Smooth muscle cell (in vitro differentiated cells): ENCODE data around the gene KRTAP5-6. TPM values are rescaled to one million over a fixed set of nuclear protein-coding genes. Genes with fewer than 3 reads are reported as not detected.
A peak's percentile ranks its signal among the peaks of the same experiment; 100 is the strongest.
"Not testable (repeated sequence)": the region's sequence is repeated elsewhere in the genome, so short reads cannot be mapped to it uniquely, and the experiment has no call there.

ENCODE experiments used
- DNase-seq: peaks from one replicate; lab custom pipeline; 2025; ENCODE audit not compliant: unreplicated experiment; lab: John Stamatoyannopoulos, UW
- H2AFZ ChIP-seq: fragments of 200-600 bp; sonication (generic); 2 replicates; pipeline ENCODE4 v1.6.0; 2016; ENCODE audit warnings: antibody characterized with exemption, low read depth, mild to moderate bottlenecking
- H3F3A ChIP-seq: fragments of 200-600 bp; sonication (generic); 2 replicates; pipeline ENCODE4 v1.6.0; 2017; ENCODE audit warnings: antibody characterized with exemption, low read depth
- H3K27ac ChIP-seq: fragments of 200-600 bp; sonication (generic); 2 replicates; pipeline ENCODE4 v1.5.1; 2016; ENCODE audit warnings: low read depth, mild to moderate bottlenecking
- H3K27me3 ChIP-seq: fragments of 200-600 bp; sonication (generic); 2 replicates; pipeline ENCODE4 v1.6.1; 2016; ENCODE audit warnings: low read depth, mild to moderate bottlenecking
- H3K36me3 ChIP-seq: fragments of 200-600 bp; sonication (generic); 2 replicates; pipeline ENCODE4 v1.5.1; 2016; ENCODE audit warnings: low read depth
- H3K4me1 ChIP-seq: fragments of 200-600 bp; sonication (generic); 2 replicates; pipeline ENCODE4 v1.5.1; 2016; ENCODE audit warnings: low read depth
- H3K4me2 ChIP-seq: fragments of 200-600 bp; sonication (generic); 2 replicates; pipeline ENCODE4 v1.6.0; 2016; ENCODE audit warnings: mild to moderate bottlenecking
- H3K4me3 ChIP-seq: fragments of 200-600 bp; sonication (generic); 2 replicates; pipeline ENCODE4 v1.5.1; 2016; ENCODE audit warnings: mild to moderate bottlenecking
- H3K79me2 ChIP-seq: fragments of 200-600 bp; sonication (generic); 2 replicates; pipeline ENCODE4 v1.6.0; 2016; ENCODE audit warnings: low read depth, mild to moderate bottlenecking
- H3K9ac ChIP-seq: fragments of 200-600 bp; sonication (generic); 2 replicates; pipeline ENCODE4 v1.6.0; 2016; ENCODE audit warnings: low read depth
- H3K9me3 ChIP-seq: fragments of 200-600 bp; sonication (generic); replicated peaks from 2 replicates; pipeline ENCODE4 v1.5.1; 2016; ENCODE audit warnings: low read depth
- H4K20me1 ChIP-seq: fragments of 200-600 bp; sonication (generic); 2 replicates; pipeline ENCODE4 v1.6.0; 2016; ENCODE audit warnings: low read depth
- WGBS: methylation state at CpG from one replicate; pipeline ENCODE4 v1.1.7; 2016; ENCODE audit warnings: low lambda C conversion rate; 5-methylcytosine and 5-hydroxymethylcytosine counted together
- polyA plus RNA-seq: library from polyadenylated mRNA; unstranded; fragments of >200 nt; fragmentation: Nextera tagmentation; extraction: Ambion mirVana; gene quantifications from 2 replicates; pipeline ENCODE4 v1.2.1, GENCODE V29; 2016
- total RNA-seq: library from RNA; depleted of rRNA; stranded (reverse); fragments of >200 nt; gene quantifications from 2 replicates; pipeline ENCODE4 v1.2.3, GENCODE V29; 2014
- TF ChIP-seq, protein P1 (sequence below): fragments of 200-600 bp; sonication (generic); IDR thresholded peaks from 2 replicates; pipeline ENCODE4 v1.5.1; 2017; ENCODE audit warnings: borderline replicate concordance, mild to moderate bottlenecking, antibody characterized with exemption; ENCODE audit not compliant: insufficient read depth, poor library complexity, severe bottlenecking

Gene KRTAP5-6
- total and polyA plus RNA-seq, 2 experiments from 2014 or later, result not detected

DNA sequence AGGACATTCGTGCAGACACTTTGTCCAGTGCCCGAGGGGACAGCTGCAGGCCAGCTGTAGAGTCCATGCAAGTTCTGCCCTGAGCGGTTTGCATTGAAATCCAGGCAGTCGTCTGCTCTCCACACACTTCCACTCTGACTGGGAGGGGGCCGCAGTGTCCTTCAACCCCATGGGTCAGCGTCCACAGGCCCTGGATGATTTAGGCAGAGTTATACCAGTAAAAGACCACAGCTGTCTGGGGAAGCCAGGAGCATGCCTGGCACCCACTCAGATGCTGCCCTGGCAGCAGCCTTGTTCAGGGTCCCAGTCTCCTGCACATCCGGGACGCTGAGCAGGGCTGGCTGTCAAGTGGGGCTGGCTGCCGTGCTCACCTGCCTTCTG is 40.9 kb upstream of the KRTAP5-6 start:
- H3K9me3 ChIP-seq, result no peaks in the 10 kb centered on the region
- 79% methylated on average over 9 of the region's 9 CpGs for WGBS
- peaks cover 7% of the 10 kb centered on the region for H3F3A ChIP-seq
- no peaks in the 10 kb centered on the region for H3K36me3 ChIP-seq
- no peak overlapping the region for H3K27ac ChIP-seq
- no peak overlapping the region for H3K4me3 ChIP-seq
- H4K20me1 ChIP-seq, result no peaks in the 10 kb centered on the region
- peak overlapping the region; percentile 36 for H3K4me2 ChIP-seq
- no peaks in the 10 kb centered on the region for H3K27me3 ChIP-seq
- H3K9ac ChIP-seq, result no peak overlapping the region
- TF ChIP-seq, protein P1, sequence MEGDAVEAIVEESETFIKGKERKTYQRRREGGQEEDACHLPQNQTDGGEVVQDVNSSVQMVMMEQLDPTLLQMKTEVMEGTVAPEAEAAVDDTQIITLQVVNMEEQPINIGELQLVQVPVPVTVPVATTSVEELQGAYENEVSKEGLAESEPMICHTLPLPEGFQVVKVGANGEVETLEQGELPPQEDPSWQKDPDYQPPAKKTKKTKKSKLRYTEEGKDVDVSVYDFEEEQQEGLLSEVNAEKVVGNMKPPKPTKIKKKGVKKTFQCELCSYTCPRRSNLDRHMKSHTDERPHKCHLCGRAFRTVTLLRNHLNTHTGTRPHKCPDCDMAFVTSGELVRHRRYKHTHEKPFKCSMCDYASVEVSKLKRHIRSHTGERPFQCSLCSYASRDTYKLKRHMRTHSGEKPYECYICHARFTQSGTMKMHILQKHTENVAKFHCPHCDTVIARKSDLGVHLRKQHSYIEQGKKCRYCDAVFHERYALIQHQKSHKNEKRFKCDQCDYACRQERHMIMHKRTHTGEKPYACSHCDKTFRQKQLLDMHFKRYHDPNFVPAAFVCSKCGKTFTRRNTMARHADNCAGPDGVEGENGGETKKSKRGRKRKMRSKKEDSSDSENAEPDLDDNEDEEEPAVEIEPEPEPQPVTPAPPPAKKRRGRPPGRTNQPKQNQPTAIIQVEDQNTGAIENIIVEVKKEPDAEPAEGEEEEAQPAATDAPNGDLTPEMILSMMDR, result no peak
- DNase-seq, result no peak
- H3K4me1 ChIP-seq, result peaks cover 10% of the 10 kb centered on the region
- H3K79me2 ChIP-seq, result no peaks in the 10 kb centered on the region
- H2AFZ ChIP-seq, result no peak overlapping the region

DNA sequence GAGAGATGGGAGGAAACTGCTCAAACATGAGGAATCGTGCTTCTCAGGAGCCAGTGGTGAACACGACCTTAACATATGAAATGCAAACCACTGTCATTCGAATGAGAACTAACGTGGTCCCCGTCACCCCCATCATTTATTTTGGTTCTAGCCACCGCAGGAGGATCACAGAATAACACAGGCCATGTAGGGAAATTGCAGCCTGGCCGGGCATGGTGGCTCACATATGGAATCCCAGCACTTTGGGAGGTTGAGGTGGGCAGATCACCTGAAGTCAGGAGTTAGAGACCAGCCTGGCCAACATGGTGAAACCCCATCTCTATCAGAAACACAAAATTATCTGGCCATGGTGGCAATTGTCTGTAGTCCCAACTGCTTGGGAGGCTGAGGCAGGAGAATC is 40.3 kb upstream of the KRTAP5-6 start:
- DNase-seq, result no peak
- TF ChIP-seq, protein P1, result no peak
- Histone ChIP-seq H3K79me2 (no peaks in the 10 kb centered on the region), H3K27me3 (no peaks in the 10 kb centered on the region), H3K36me3 (no peaks in the 10 kb centered on the region), H2AFZ (no peak overlapping the region), H3K4me1 (peaks cover 10% of the 10 kb centered on the region), H4K20me1 (no peaks in the 10 kb centered on the region), H3F3A (peaks cover 6% of the 10 kb centered on the region), H3K4me2 (no peak overlapping the region), H3K4me3 (no peak overlapping the region), H3K27ac (no peak overlapping the region), H3K9me3 (no peaks in the 10 kb centered on the region), H3K9ac (no peak overlapping the region)
- 76% methylated on average over 7 of the region's 7 CpGs for WGBS

DNA sequence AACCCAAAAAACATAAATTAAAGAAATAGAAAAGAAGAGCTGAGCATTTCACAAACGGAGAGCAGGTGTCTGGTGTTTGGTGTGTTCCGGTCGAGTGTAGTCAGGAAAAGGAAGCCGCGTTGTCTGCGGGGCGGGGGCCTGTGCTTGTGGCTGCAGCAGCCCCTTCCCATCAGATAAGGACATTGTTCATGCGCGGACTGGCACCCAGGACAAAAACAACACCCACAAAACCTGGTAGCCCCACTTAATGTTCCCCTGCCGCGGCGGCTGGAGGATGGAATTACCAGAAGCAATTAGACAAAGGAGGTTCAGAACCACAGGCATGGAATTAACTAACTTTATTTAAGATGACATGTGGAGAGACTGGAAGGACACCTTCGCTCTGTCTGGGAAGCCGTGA is 37.5 kb upstream of the KRTAP5-6 start:
- 94% methylated on average over 14 of the region's 14 CpGs for WGBS
- Histone ChIP-seq H3K9ac (no peak overlapping the region), H3K27ac (no peak overlapping the region), H2AFZ (no peak overlapping the region), H3K27me3 (no peaks in the 10 kb centered on the region), H3K9me3 (no peaks in the 10 kb centered on the region), H3F3A (no peaks in the 10 kb centered on the region), H3K4me3 (no peak overlapping the region), H3K4me2 (no peak overlapping the region), H3K4me1 (no peaks in the 10 kb centered on the region), H4K20me1 (no peaks in the 10 kb centered on the region), H3K79me2 (no peaks in the 10 kb centered on the region), H3K36me3 (no peaks in the 10 kb centered on the region)
- TF ChIP-seq, protein P1, result no peak
- DNase-seq, result no peak

DNA sequence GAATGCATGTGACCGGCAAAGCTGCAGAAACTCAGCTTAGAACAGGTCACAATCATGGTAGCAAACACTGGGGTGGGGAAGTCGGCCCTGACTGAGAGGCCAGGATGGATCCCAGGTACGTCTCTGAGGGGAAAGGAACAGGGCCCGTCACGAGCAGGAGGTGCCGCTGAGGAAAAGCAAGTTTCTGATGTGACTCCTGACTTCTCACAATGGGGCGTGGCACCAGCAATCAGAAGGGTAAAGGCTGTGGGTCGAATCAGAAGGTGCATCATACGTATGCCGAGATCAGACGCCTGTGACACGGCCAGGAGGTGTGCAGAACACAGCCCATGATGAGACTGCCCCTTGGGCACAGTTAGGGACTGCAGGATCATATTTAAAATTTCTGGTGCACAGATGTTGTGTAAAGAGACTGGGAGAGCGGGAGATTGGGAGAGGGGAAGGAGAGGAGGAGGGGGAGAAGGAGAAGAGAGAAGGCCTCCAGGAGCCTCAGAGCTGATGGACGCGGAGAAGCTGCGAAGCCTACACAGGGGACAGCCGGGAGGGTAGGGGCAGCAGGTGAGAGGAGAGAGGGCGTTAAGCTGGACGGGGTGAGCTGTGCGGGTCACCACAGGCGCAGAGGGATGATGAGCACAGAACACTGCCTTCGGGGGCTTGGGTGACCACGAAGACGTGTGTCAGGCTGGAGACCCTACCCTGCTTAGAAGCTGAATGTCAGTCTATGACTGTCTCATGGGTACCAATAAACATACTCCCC is 36.7 kb upstream of the KRTAP5-6 start:
- DNase-seq, result no peak
- Histone ChIP-seq H3K36me3 (no peaks in the 10 kb centered on the region), H3K4me1 (no peaks in the 10 kb centered on the region), H3K79me2 (no peaks in the 10 kb centered on the region), H3K27ac (no peak overlapping the region), H3K4me3 (no peak overlapping the region), H3K4me2 (no peak overlapping the region), H3K27me3 (no peaks in the 10 kb centered on the region), H3K9ac (no peak overlapping the region), H3K9me3 (no peaks in the 10 kb centered on the region), H3F3A (no peaks in the 10 kb centered on the region), H4K20me1 (no peaks in the 10 kb centered on the region), H2AFZ (no peak overlapping the region)
- 86% methylated on average over 23 of the region's 24 CpGs for WGBS
- TF ChIP-seq, protein P1, result no peak

DNA sequence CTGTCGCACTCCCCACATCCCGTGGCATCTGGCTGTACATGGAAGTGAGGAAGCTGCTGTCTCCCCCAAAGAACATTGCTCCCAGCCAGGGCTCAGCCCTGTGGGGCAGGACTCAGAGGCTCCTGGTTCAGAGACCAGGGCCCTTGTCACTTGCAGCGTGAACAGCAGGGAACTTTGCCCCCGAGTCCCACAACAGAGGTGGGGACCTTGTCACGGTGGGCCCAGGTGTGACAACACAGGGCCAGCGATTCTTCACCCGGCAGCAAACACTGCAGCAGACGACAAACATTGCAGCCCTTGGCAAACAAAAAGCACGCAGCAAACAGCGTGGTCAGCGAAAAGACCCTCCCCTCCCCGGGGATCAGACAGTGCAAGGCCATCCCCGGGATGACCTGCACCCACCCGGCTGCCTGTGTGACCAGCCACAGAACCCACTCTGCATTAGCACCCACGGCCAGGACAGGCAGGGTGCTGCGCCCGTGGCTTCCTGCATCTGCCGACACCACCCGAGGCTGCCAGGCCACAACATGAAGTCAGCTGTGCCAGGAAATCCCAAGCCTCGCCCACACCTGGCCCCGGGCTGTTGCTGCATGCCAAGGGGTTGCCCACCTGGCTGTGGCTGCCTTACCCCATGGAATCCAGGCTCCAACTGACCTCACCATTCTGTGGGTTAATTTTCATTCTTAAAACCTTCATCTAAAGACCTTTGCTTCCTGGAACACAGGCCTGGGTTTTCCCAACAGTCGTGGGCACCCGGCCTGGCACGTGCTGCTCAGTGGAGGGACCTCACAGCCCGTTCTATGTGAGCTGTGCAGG is 35.3 kb upstream of the KRTAP5-6 start:
- H3K79me2 ChIP-seq, DNase-seq, H3K27me3 ChIP-seq, H3K9me3 ChIP-seq, H3F3A ChIP-seq, H3K4me1 ChIP-seq, H2AFZ ChIP-seq, H3K36me3 ChIP-seq, H3K9ac ChIP-seq, H4K20me1 ChIP-seq, H3K4me2 ChIP-seq, H3K27ac ChIP-seq, H3K4me3 ChIP-seq: not testable (repeated sequence)
- WGBS, result 81% methylated on average over 18 of the region's 25 CpGs
